Caco-2 (cell line): Measurements from ENCODE around the gene MYH8. TPM values are rescaled to one million over a fixed set of nuclear protein-coding genes. Genes with fewer than 3 reads are reported as not detected.

Experiments used
- BruUV-seq: library from RNA; stranded (reverse); fragments of 400-500 nt; replicated peaks from 2 replicates; lab custom pipeline; 2021; lab: Mats Ljungman, UMichigan
- CTCF ChIA-PET: fragments of 300-600 bp; sonication (Branson Sonifier 250); formaldehyde crosslinking; loops from one replicate; lab custom pipeline; 2022; ENCODE audit warnings: antibody characterized with exemption; lab: Charles Lee
- POLR2A ChIA-PET: fragments of 300-600 bp; sonication (Branson Sonifier 250); formaldehyde crosslinking; loops from one replicate; lab custom pipeline; 2022; ENCODE audit warnings: antibody characterized with exemption; lab: Charles Lee
- DNase-seq, 2 experiments: peaks; one replicate each; pipeline versions ENCODE4 v3.0.0 to v3.0.0-alpha.2; 2020 to 2022
- H3K27me3 ChIP-seq: replicated peaks from 2 replicates; pipeline ENCODE4 v1.6.0; 2011; ENCODE audit warnings: low read length; ENCODE audit not compliant: control insufficient read depth, insufficient read depth
- H3K36me3 ChIP-seq: 2 replicates; pipeline ENCODE4 v1.5.1; 2011; ENCODE audit warnings: low read length; ENCODE audit not compliant: control insufficient read depth, insufficient read depth
- H3K4me1 ChIP-seq: fragments of 250-450 bp; sonication (Bioruptor Pico); 2 replicates; pipeline ENCODE4 v1.5.1; 2020; ENCODE audit warnings: mild to moderate bottlenecking
- H3K4me3 ChIP-seq: 2 replicates; pipeline ENCODE4 v1.5.1; 2011; ENCODE audit warnings: low read depth, mild to moderate bottlenecking, control low read depth, low read length
- H3K9me3 ChIP-seq: fragments of 250-450 bp; sonication (Bioruptor Pico); 2 replicates; pipeline ENCODE4 v1.5.1; 2020; ENCODE audit warnings: mild to moderate bottlenecking, moderate library complexity
- H3K27ac Mint-ChIP-seq: one replicate; pipeline ENCODE4 v1.8.0; 2022; ENCODE audit warnings: mixed read lengths; ENCODE audit not compliant: unreplicated experiment
- H3K27me3 Mint-ChIP-seq: one replicate; pipeline ENCODE4 v1.8.0; 2022; ENCODE audit warnings: mixed read lengths; ENCODE audit not compliant: insufficient read depth, unreplicated experiment
- H3K36me3 Mint-ChIP-seq: one replicate; pipeline ENCODE4 v1.8.0; 2022; ENCODE audit warnings: mild to moderate bottlenecking, mixed read lengths; ENCODE audit not compliant: insufficient read depth, unreplicated experiment
- H3K4me1 Mint-ChIP-seq: one replicate; pipeline ENCODE4 v1.8.0; 2022; ENCODE audit warnings: low read depth, mixed read lengths; ENCODE audit not compliant: unreplicated experiment
- H3K4me3 Mint-ChIP-seq: one replicate; pipeline ENCODE4 v1.8.0; 2022; ENCODE audit warnings: mild to moderate bottlenecking, moderate library complexity, mixed read lengths; ENCODE audit not compliant: unreplicated experiment
- H3K9me3 Mint-ChIP-seq: one replicate; pipeline ENCODE4 v1.8.0; 2022; ENCODE audit warnings: mixed read lengths; ENCODE audit not compliant: unreplicated experiment
- CTCF ChIP-seq, 2 experiments: fragments of 200-600 bp in 1 of 2; IDR thresholded peaks; 1 replicate in 1 of 2; 2 replicates in 1 of 2; pipeline versions ENCODE4 v1.5.1 to v1.8.0; 2011 to 2022; ENCODE audit warnings: antibody characterized with exemption in 1 of 2, control low read depth in 1 of 2, inconsistent platforms in 1 of 2, low read depth in 1 of 2, low read length in 1 of 2, mild to moderate bottlenecking in 1 of 2, moderate library complexity in 1 of 2; ENCODE audit not compliant: insufficient read depth in 1 of 2, severe bottlenecking in 1 of 2, unreplicated experiment in 1 of 2
- intact Hi-C: fragments of 100-400 bp; cut with micrococcal nuclease; formaldehyde crosslinking; loops from one replicate; pipeline ENCODE4 v1.10.0; 2022; ENCODE audit not compliant: unreplicated experiment
- total RNA-seq: library from RNA; stranded (reverse); gene quantifications from 2 replicates; pipeline ENCODE4 v1.2.3, GENCODE V29; 2022

The MYH8 gene
- total RNA-seq, 1 experiment from 2014 or later, result not detected

DNA sequence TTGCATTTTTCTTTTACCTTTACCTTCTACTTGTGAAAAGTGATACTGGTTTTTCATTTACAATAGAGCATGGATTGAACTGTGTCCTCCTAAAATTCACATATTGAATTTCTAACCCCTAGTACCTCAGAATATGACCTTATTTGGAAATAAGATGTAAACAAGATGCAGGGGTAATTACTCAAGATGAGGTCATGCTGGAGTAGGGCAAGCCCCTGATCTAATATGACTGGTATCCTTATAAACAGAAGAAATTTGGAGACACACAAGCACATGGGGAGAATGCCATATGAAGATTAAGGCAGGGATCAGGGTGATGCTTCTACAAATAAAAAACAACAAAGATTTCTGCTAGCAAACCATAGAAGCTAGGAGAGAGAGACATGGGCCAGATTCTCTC is 61.2 kb downstream of the MYH8 start:
- BruUV-seq, result no TSS peak
- intact Hi-C loops, result no loop called here
- Histone ChIP-seq H3K4me1 (no peaks in the 10 kb centered on the region), H3K27me3 (no peaks in the 10 kb centered on the region), H3K36me3 (no peaks in the 10 kb centered on the region), H3K4me3 (no peak overlapping the region), H3K9me3 (no peaks in the 10 kb centered on the region)
- POLR2A ChIA-PET, result no interaction called here
- Mint-ChIP-seq H3K4me1 (no peaks in the 10 kb centered on the region), H3K27ac (no peak overlapping the region), H3K27me3 (peaks cover 2% of the 10 kb centered on the region), H3K4me3 (no peak overlapping the region), H3K9me3 (no peaks in the 10 kb centered on the region), H3K36me3 (no peaks in the 10 kb centered on the region)
- CTCF ChIA-PET, result no interaction called here
- DNase-seq, result no peak
- no peak for TF ChIP-seq CTCF (IDR thresholded peaks at IDR 0.05; ENCODE audit: insufficient read depth in 1 of 2, low read depth in 1 of 2, low read length in 1 of 2, severe bottlenecking in 1 of 2, unreplicated experiment in 1 of 2)

DNA sequence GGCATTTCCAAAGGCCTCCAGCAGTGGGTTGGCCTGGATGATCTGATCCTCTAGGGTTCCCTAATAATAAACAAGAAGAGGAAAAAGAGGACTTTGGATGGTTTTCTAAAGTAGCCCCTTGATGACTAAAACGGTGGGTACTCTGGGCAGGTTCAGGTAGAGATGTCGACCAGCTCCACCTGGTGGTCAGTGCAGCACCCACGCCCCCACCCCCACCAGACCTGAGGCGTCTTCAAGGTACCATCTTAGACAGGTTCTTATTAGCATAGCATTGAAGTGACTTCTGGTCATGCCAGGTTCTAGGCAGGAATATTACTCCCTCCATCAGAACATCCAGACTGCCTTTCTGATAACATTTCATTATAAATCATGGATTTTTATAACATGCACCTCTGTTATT is 64.0 kb downstream of the MYH8 start:
- no peaks in the 10 kb centered on the region for H3K36me3 ChIP-seq
- CTCF ChIA-PET, result interaction anchor here (0.6 kb wide), 1 partner anchor 549 kb away, joined by 3 read pairs; no protein-coding TSS in a partner anchor
- H3K27ac Mint-ChIP-seq, result no peak overlapping the region

DNA sequence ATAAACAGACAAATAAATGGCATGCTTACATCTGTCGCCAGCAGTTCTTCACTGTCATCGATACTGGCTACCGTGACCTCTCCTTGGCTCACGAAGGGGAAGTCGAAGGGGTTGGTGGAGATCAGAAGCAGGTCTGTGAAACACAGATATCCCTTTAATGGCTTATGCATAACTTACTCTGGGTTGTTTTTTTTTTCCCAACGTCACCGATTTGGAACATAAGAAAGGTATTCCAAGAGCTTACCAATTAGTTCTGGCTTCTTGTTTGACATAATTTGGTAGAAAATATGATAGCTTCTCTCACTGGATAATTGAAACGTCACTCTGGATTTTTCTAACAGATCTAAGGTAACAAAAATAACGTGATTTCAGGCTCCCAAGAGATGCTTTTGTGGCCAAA is 67.1 kb downstream of the MYH8 start:
- Mint-ChIP-seq H3K36me3 (no peaks in the 10 kb centered on the region), H3K27ac (no peak overlapping the region), H3K4me1 (no peaks in the 10 kb centered on the region), H3K27me3 (no peaks in the 10 kb centered on the region), H3K9me3 (no peaks in the 10 kb centered on the region), H3K4me3 (no peak overlapping the region)
- Histone ChIP-seq H3K4me3 (no peak overlapping the region), H3K9me3 (no peaks in the 10 kb centered on the region), H3K36me3 (no peaks in the 10 kb centered on the region), H3K27me3 (no peaks in the 10 kb centered on the region), H3K4me1 (no peaks in the 10 kb centered on the region)
- TF ChIP-seq CTCF (IDR thresholded peaks at IDR 0.05; ENCODE audit: insufficient read depth in 1 of 2, low read depth in 1 of 2, low read length in 1 of 2, severe bottlenecking in 1 of 2, unreplicated experiment in 1 of 2), result no peak
- no peak for DNase-seq
- ChIA-PET CTCF (no interaction called here), POLR2A (no interaction called here)
- intact Hi-C loops, result no loop called here
- BruUV-seq, result no TSS peak

More for the DNA sequence above, 64.0 kb downstream of the MYH8 start:
- Mint-ChIP-seq H3K27me3 (peaks cover 2% of the 10 kb centered on the region), H3K4me3 (no peak overlapping the region), H3K9me3 (no peaks in the 10 kb centered on the region), H3K4me1 (no peaks in the 10 kb centered on the region), H3K36me3 (no peaks in the 10 kb centered on the region)
- TF ChIP-seq CTCF (IDR thresholded peaks at IDR 0.05; ENCODE audit: insufficient read depth in 1 of 2, low read depth in 1 of 2, low read length in 1 of 2, severe bottlenecking in 1 of 2, unreplicated experiment in 1 of 2), result peak; percentile 30 to 32
- no peaks in the 10 kb centered on the region for H3K4me1 ChIP-seq
- H3K4me3 ChIP-seq, result no peak overlapping the region
- BruUV-seq, result no TSS peak
- intact Hi-C loops, result no loop called here
- no peaks in the 10 kb centered on the region for H3K9me3 ChIP-seq
- H3K27me3 ChIP-seq, result no peaks in the 10 kb centered on the region
- POLR2A ChIA-PET, result no interaction called here
- peak in 1 of 2 experiments; percentile 27 for DNase-seq
